HG03175 (cell line): ENCODE measurements around the gene VN1R5.

ENCODE experiments used
- ATAC-seq: cut with Tn5 transposase; IDR thresholded peaks from one replicate; pipeline ENCODE4 v1.9.1; 2021; ENCODE audit warnings: mild to moderate bottlenecking, moderate library complexity; ENCODE audit not compliant: unreplicated experiment

Gene VN1R5

DNA sequence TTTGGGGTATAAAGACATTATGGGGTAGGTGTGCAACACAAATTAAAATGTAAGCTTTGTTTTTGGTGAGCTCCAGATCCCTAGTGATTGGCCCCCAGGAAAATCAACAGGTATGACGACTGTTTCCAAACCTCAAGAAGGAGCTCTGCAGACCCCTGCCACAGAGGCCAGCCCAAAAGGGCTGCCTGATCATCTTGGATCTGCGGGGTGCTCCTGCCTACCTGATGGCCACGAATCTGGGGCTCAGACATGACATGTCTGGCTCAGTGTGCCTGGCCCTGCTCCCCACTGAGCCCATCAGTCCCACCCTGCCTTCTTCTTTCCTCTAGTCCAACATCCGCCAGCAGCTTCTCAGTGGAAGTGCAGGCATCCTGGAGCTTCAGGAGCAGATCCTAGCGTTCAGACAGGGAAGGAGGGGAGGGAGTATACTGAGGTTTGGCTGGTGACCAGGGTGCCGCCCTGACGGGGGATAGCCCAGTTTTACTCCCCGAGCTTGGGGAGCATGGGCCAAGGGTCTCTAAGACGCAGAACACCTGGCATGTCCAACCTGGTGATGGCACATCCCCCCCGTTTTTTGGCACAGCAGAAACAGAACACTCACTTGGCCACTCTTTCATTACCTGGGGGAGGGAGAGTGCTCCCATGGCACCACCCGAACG, 44.0 kb downstream of the VN1R5 start:
- ATAC-seq = no peak

DNA sequence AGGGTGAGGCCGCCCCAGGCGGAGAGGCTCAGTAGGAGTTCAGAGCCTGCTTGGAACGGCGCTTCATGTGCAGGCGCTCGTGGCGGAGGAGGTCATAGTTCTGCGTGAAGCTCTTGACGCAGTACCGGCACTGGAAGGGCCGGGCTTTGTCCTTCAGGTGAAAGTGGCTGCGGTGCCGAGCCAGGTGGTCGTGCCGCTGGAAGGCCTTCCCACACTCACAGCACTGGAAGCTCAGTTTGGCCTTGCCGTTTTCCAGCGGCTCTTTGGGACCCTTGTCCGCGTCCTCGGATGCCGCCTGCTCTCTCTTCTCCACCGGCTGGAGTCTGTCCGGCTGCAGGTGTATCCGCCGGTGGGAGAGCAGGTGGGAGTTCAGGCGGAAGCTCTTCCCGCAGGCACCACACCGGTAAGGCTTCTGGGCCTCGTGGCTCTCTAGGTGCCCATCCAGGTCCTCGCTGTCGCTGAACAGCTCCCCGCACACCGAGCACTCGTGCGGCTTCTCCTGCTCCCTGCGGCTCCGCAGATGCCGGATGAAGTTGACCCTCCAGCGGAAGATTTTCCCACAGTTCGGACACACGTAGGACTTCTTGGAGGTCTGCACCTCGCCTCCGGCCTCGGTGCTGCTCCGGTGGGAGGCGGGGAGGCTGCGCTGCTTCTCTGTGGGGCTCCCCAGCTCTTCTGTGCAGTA, 44.8 kb downstream of the VN1R5 start:
- ATAC-seq = no peak

DNA sequence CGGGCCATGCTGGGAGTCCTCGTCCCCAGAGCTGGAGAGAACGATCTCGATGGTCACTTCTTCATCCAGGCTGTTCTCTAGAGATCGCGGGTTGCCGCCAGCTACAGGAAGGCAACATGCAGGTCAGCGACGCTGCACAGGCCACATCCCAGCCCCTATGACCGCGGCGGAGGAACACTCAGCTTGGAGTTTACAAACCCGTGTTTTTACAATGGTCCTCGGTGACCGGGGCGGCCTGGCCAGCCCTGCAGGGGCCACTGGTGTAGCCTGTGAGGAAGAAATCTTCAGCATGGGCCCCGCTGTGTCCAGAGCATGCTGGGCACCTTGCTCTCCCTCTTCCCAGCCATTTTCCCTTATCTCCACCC, 45.3 kb downstream of the VN1R5 start:
- no peak for ATAC-seq

DNA sequence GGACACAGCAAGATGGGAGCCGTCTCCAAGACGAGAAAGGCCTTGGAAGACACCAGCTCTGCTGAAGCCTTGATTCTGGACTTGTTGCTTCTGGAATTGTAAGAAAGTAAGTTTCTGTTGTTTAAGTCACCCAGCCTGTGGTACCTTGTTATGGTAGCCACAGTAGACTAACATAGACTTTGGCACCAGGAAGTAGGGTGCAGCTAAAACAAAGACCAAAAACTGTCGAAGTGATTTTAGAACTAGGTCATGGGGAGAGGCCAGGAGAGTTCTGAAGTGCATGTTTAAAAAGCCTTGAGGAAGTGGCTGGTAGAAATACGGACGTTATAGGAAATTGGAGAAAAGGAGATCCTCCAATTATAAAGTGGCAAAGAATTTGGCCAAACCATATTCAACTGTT, 47.3 kb downstream of the VN1R5 start:
- no peak for ATAC-seq

DNA sequence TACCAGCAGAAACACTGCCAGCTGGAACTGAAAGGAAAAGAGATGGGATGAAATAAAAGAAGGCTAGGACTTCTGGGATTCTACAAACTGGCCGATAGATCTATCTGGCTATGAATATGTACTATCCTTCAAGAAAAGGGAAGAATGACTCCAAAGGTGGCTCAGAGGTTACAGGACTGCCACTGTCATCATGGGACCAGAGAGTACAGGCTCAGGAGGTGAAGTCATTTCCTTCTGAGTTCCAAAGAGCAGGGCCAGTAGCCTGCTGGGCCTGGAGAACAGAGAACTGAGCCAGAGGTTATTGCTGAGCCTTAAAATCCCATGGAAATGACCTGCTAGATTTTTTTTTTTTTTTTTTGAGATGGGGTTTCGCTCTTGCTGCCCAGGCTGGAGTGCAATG, 48.2 kb downstream of the VN1R5 start:
- no peak for ATAC-seq
